NCI-H2227 treated with DMSO at 0.1 percent for 48 hours (cell line): ENCODE measurements around the gene STMN3.

Experiments used
- DNase-seq: peaks from one replicate; lab custom pipeline; 2025; lab: John Stamatoyannopoulos, UW

STMN3 gene

DNA sequence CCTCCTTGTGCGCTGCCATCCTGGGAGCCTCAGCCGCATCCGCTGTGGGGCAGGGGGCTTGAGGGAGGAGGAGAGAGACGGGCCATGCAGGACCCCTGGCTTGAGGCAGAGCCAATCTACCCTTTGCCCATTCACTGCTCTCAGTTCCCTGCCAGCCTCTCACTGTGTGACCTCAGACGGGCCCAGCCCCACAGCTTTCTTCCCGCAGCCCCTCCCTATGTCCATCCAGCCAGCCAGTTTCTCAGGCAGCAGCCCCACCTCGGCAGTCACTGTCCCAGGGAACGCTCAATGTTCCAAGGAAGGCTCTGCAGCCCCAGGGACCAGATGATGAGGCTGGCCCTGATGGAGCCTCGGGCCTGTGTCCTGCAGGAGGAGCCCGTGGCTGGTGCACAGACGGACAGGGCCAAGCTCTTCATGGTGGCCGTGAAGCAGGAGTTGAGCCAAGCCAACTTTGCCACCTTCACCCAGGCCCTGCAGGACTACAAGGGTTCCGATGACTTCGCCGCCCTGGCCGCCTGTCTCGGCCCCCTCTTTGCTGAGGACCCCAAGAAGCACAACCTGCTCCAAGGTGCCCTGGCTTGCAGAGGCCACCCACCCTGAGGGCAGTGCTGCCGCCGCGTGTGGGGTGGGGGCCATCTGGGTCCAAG lies 39.3 kb upstream of the STMN3 start:
- no peak for DNase-seq

DNA sequence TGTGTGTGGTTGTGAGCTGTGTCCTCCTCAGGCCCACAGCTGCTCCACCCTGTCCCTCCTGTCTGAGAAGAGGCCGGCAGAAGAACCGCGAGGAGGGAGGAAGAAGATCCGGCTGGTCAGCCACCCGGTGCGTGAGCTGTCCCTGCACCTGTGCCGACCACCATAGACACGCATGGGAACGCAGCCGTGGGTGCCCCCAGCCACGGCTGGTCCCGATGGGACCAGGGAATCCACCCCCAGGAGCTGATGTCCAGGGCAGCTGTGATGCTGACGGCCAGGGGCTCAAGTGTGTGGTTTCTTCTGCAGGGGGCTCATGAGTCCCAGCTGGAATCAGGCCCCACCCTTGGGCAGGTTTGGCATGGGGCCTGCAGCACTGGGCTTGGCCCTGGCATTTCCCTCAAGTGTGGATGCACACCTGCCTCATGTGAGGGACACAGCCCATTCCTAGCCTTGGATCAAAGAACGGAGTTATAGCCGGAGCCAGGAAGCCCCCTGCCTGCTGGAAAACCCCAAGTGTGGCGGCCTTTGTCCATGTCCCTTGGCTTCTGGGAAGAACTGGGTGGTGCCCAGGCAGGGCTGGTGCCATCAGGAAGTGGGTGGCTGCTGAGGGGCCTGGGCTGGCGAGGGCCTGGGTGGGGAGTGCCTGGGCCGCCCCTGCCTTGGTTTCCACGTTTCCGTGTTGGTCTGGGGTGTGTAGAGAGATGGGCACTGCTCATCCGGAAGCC lies 38.6 kb upstream of the STMN3 start:
- DNase-seq: no peak

- no peak for DNase-seq
Observed at GRCh38 chr20:63690898-63691710, 37.9 kb upstream of the STMN3 start.

- DNase-seq: no peak
Observed at GRCh38 chr20:63690003-63690897, 37.0 kb upstream of the STMN3 start.

DNA sequence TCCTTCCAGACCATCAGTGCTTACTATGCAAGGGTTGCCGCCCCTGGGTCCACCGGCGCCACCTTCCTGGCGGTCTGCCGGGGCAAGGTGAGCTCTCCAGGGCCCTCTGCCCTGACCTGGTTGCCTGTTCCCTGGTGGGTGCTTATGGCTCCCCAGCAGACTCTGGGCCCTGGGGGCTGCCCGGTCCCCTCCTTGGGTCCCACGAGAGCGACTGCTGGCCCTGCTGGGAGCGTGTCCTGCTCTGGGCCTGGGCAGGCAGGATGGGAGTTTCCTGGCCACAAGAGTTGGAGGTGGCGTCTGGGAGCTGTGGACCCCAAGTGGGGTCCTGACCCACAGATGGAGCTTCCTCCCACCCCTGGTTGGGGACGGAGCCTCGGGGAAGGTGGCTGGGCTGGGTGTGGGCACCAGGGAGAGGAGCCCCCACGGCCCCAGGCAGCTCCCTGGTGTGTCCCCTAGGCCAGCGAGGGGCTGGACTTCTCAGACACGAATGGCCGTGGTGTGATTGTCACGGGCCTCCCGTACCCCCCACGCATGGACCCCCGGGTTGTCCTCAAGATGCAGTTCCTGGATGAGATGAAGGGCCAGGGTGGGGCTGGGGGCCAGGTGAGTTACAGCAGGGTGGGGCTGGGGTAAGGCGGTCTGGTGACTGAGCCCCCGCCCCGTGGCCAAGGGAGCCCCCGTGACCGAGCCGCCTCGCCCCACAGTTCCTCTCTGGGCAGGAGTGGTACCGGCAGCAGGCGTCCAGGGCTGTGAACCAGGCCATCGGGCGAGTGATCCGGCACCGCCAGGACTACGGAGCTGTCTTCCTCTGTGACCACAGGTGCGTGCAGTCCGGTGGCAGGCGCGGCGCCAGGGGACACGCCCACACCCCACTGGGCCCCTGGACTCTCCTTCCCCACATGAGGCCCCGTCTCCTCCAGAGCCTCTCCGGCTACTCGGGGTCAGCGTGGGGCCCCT lies 36.1 kb upstream of the STMN3 start:
- no peak for DNase-seq

- no peak for DNase-seq
Observed at GRCh38 chr20:63688228-63689045, 35.2 kb upstream of the STMN3 start.

DNA sequence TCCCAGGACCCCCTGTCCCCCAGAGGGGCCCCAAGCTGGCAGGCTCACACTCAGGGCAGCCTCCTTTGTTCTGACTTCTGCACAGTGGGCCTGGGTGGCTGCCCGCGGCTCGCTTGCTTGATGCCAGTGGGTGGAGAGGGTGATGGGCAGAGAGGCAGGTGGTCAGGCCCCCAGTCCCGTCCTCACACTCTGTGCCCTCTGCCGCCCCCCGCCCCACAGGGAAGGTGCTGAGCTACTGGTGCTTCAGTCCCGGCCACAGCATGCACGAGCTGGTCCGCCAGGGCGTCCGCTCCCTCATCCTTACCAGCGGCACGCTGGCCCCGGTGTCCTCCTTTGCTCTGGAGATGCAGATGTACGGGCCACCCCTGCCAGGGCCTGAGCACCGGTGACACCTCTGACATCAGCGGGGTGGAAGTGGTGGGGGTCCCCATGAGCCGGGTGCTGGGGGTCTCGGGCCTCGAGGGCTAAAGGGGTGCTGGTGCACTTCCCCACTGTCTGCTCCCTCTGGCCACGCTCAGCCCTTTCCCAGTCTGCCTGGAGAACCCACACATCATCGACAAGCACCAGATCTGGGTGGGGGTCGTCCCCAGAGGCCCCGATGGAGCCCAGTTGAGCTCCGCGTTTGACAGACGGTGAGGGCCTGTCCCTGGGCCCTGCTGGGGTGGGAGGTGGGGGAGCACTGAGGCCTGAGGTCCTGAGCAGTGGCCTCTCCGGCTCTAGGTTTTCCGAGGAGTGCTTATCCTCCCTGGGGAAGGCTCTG lies 34.4 kb upstream of the STMN3 start:
- DNase-seq: no peak

GRCh38 chr20:63686492-63687321 lies 33.5 kb upstream of the STMN3 start:
- DNase-seq: no peak

DNA sequence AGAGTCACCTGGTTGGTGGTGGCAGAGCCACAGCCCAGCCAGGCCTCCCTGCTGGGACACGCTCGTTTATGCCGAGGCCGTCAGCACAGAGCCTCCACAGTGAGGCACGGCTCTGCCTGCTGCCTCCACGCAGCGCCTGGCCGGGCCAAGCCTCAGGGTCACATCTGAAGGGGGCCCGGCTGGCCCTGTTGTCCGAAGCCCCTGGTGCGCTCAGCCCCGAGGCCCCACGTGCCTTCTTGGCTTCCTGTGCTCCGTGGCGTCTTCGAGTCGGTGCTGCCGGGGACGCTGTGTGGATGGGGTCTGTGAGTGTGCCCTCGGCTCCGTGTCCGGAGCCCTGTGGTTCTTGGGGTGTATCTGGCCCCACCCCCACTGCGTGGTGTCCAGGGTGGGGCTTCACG lies 32.9 kb upstream of the STMN3 start:
- no peak for DNase-seq

DNA sequence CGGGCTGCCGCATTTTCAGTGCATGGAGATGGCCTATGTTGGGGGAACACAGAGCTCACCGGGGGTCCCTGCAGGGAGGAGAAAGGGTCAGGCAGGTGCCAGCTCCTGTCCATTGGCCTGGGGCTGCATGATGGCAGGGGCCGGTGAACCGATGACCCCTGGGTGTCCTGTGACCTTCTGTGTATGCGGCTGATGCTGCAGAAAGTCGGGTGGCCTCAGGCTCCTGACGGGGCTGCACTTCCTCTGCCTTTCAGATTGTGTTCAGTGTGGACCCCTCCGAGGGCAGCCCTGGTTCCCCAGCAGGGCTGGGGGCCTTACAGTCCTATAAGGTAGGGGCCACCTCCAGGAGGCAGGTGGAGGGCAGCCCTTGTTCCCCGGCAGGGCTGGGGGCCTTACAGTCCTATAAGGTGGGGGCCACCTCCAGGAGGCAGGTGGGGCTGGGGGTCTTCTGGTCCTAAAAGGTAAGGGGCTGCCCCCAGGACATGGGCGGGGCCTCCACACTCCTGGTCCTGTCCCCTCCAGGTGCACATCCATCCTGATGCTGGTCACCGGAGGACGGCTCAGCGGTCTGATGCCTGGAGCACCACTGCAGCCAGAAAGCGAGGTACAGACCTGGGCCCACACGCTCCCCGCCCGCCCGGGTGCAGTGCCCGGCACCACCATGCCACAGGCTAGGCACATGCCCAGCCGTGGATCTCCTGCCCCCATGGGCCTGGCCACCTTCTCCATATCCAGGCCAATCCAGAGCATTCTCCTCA lies 32.2 kb upstream of the STMN3 start:
- no peak for DNase-seq

- DNase-seq: no peak
Observed at GRCh38 chr20:63682384-63683139, 29.3 kb upstream of the STMN3 start.

GRCh38 chr20:63681609-63682142 lies 28.5 kb upstream of the STMN3 start:
- DNase-seq: no peak

GRCh38 chr20:63680857-63681608 lies 27.8 kb upstream of the STMN3 start:
- no peak for DNase-seq

- no peak for DNase-seq
Observed at GRCh38 chr20:63680427-63680826, 27.2 kb upstream of the STMN3 start.

GRCh38 chr20:63679799-63680305 lies 26.6 kb upstream of the STMN3 start:
- no peak for DNase-seq
